ENCODE measurements around the gene ADGRG2. TPM values are rescaled to one million over a fixed set of nuclear protein-coding genes. Genes with fewer than 3 reads are reported as not detected.
A peak's percentile ranks its signal among the peaks of the same experiment; 100 is the strongest.

The ADGRG2 gene
- total and polyA plus RNA-seq, 5 donors, result 0.34 to 0.70 (median 0.59) TPM

- no peaks in the 10 kb centered on the region for H3K27me3 ChIP-seq (ENCODE audit: control insufficient read depth, insufficient read depth)
These were observed 357 bp upstream of the ADGRG2 start for GRCh38 chrX:19122641-19123009.

GRCh38 chrX:19121466-19121865, 802 bp downstream of the ADGRG2 start:
- DNase-seq, result no peak
- Histone ChIP-seq H3K4me1 (ENCODE audit: control insufficient read depth, insufficient read depth, low read length) (no peaks in the 10 kb centered on the region), H3K4me3 (ENCODE audit: low read length) (peak overlapping the region; percentile 68), H3K9me3 (ENCODE audit: control insufficient read depth, low read length) (no peaks in the 10 kb centered on the region), H3K27ac (ENCODE audit: low read length) (no peak overlapping the region), H3K27me3 (ENCODE audit: control insufficient read depth, insufficient read depth) (no peaks in the 10 kb centered on the region)
- intact Hi-C loops (cut with DNase I), result no loop called here
- no peak for ATAC-seq
- 5% methylated on average over 18 of the region's 18 CpGs for WGBS

More at GRCh38 chrX:19122641-19123009, 357 bp upstream of the ADGRG2 start:
- no peaks in the 10 kb centered on the region for H3K4me1 ChIP-seq (ENCODE audit: control insufficient read depth, insufficient read depth, low read length)
- H3K9me3 ChIP-seq (ENCODE audit: control insufficient read depth, low read length), result no peaks in the 10 kb centered on the region
- peak overlapping the region; percentile 68 for H3K4me3 ChIP-seq (ENCODE audit: low read length)
- WGBS, result 1% methylated on average over 35 of the region's 35 CpGs
- no peak for DNase-seq
- ATAC-seq, result no peak
- intact Hi-C loops (cut with DNase I), result no loop called here
- H3K27ac ChIP-seq (ENCODE audit: low read length), result no peak overlapping the region

GRCh38 chrX:19110642-19111041, 11.6 kb downstream of the ADGRG2 start:
- DNase-seq (no peak), ATAC-seq (no peak)
- intact Hi-C loops (cut with DNase I), result no loop called here
- WGBS, result 94% methylated on average over 2 of the region's 2 CpGs
- H3K27ac ChIP-seq (ENCODE audit: low read length), result no peak overlapping the region
- no peak overlapping the region for H3K4me3 ChIP-seq (ENCODE audit: low read length)
- H3K9me3 ChIP-seq (ENCODE audit: control insufficient read depth, low read length), result no peaks in the 10 kb centered on the region
- H3K4me1 ChIP-seq (ENCODE audit: control insufficient read depth, insufficient read depth, low read length), result no peaks in the 10 kb centered on the region
- no peaks in the 10 kb centered on the region for H3K27me3 ChIP-seq (ENCODE audit: control insufficient read depth, insufficient read depth)

GRCh38 chrX:19107035-19107434, 15.2 kb downstream of the ADGRG2 start:
- no peak for ATAC-seq
- intact Hi-C loops (cut with DNase I), result no loop called here

GRCh38 chrX:19100586-19100985, 21.7 kb downstream of the ADGRG2 start:
- Histone ChIP-seq H3K4me3 (ENCODE audit: low read length) (no peak overlapping the region), H3K4me1 (ENCODE audit: control insufficient read depth, insufficient read depth, low read length) (no peaks in the 10 kb centered on the region), H3K9me3 (ENCODE audit: control insufficient read depth, low read length) (no peaks in the 10 kb centered on the region), H3K27ac (ENCODE audit: low read length) (no peak overlapping the region), H3K27me3 (ENCODE audit: control insufficient read depth, insufficient read depth) (no peaks in the 10 kb centered on the region)
- DNase-seq (no peak), ATAC-seq (no peak)
- 77% methylated on average over 9 of the region's 9 CpGs for WGBS
- intact Hi-C loops (cut with DNase I), result no loop called here

More at GRCh38 chrX:19107035-19107434, 15.2 kb downstream of the ADGRG2 start:
- no peak overlapping the region for H3K27ac ChIP-seq (ENCODE audit: low read length)
- 31% methylated on average over 6 of the region's 6 CpGs for WGBS
- no peak for DNase-seq
- H3K4me3 ChIP-seq (ENCODE audit: low read length), result no peak overlapping the region
- H3K27me3 ChIP-seq (ENCODE audit: control insufficient read depth, insufficient read depth), result no peaks in the 10 kb centered on the region
- no peaks in the 10 kb centered on the region for H3K9me3 ChIP-seq (ENCODE audit: control insufficient read depth, low read length)
- H3K4me1 ChIP-seq (ENCODE audit: control insufficient read depth, insufficient read depth, low read length), result no peaks in the 10 kb centered on the region

GRCh38 chrX:19097553-19098283, 24.6 kb downstream of the ADGRG2 start:
- Histone ChIP-seq H3K4me3 (ENCODE audit: low read length) (no peak overlapping the region), H3K4me1 (ENCODE audit: control insufficient read depth, insufficient read depth, low read length) (no peaks in the 10 kb centered on the region), H3K27ac (ENCODE audit: low read length) (no peak overlapping the region), H3K9me3 (ENCODE audit: control insufficient read depth, low read length) (no peaks in the 10 kb centered on the region), H3K27me3 (ENCODE audit: control insufficient read depth, insufficient read depth) (no peaks in the 10 kb centered on the region)
- intact Hi-C loops (cut with DNase I), result no loop called here
- ATAC-seq (no peak), DNase-seq (no peak)
- WGBS, result 78% methylated on average over 12 of the region's 12 CpGs

GRCh38 chrX:19096586-19096985, 25.7 kb downstream of the ADGRG2 start:
- Histone ChIP-seq H3K4me1 (ENCODE audit: control insufficient read depth, insufficient read depth, low read length) (no peaks in the 10 kb centered on the region), H3K27me3 (ENCODE audit: control insufficient read depth, insufficient read depth) (no peaks in the 10 kb centered on the region), H3K27ac (ENCODE audit: low read length) (no peak overlapping the region), H3K9me3 (ENCODE audit: control insufficient read depth, low read length) (no peaks in the 10 kb centered on the region), H3K4me3 (ENCODE audit: low read length) (no peak overlapping the region)
- 74% methylated on average over 2 of the region's 2 CpGs for WGBS
- DNase-seq (no peak), ATAC-seq (no peak)
- intact Hi-C loops (cut with DNase I), result no loop called here

GRCh38 chrX:19094654-19095053, 27.6 kb downstream of the ADGRG2 start:
- no peaks in the 10 kb centered on the region for H3K27me3 ChIP-seq (ENCODE audit: control insufficient read depth, insufficient read depth)
- DNase-seq (peak; percentile 25 to 72 (median 69)), ATAC-seq (peak; percentile 74 to 76)
- no peak overlapping the region for H3K4me3 ChIP-seq (ENCODE audit: low read length)
- H3K9me3 ChIP-seq (ENCODE audit: control insufficient read depth, low read length), result no peaks in the 10 kb centered on the region
- WGBS, result 40% methylated on average over 12 of the region's 12 CpGs
- intact Hi-C loops (cut with DNase I), result no loop called here
- no peaks in the 10 kb centered on the region for H3K4me1 ChIP-seq (ENCODE audit: control insufficient read depth, insufficient read depth, low read length)
- H3K27ac ChIP-seq (ENCODE audit: low read length), result no peak overlapping the region

GRCh38 chrX:19091596-19091995, 30.7 kb downstream of the ADGRG2 start:
- no peaks in the 10 kb centered on the region for H3K27me3 ChIP-seq (ENCODE audit: control insufficient read depth, insufficient read depth)
- H3K4me1 ChIP-seq (ENCODE audit: control insufficient read depth, insufficient read depth, low read length), result no peaks in the 10 kb centered on the region
- no peak for ATAC-seq
- intact Hi-C loops (cut with DNase I), result no loop called here
- peaks cover 2% of the 10 kb centered on the region for H3K9me3 ChIP-seq (ENCODE audit: control insufficient read depth, low read length)
- no peak for DNase-seq
- WGBS, result 93% methylated on average over 6 of the region's 6 CpGs
- H3K4me3 ChIP-seq (ENCODE audit: low read length), result no peak overlapping the region
- no peak overlapping the region for H3K27ac ChIP-seq (ENCODE audit: low read length)

GRCh38 chrX:19089555-19090040, 32.7 kb downstream of the ADGRG2 start:
- no peaks in the 10 kb centered on the region for H3K27me3 ChIP-seq (ENCODE audit: control insufficient read depth, insufficient read depth)
- ATAC-seq (no peak), DNase-seq (no peak)
- no peak overlapping the region for H3K4me3 ChIP-seq (ENCODE audit: low read length)
- H3K27ac ChIP-seq (ENCODE audit: low read length), result no peak overlapping the region
- intact Hi-C loops (cut with DNase I), result no loop called here
- no peaks in the 10 kb centered on the region for H3K4me1 ChIP-seq (ENCODE audit: control insufficient read depth, insufficient read depth, low read length)
- 93% methylated on average over 2 of the region's 2 CpGs for WGBS
- peaks cover 2% of the 10 kb centered on the region for H3K9me3 ChIP-seq (ENCODE audit: control insufficient read depth, low read length)

GRCh38 chrX:19086102-19086772, 36.0 kb downstream of the ADGRG2 start:
- DNase-seq (peak in 2 of 3 donors; percentile 18 to 47), ATAC-seq (peak in 1 of 2 donors; percentile 23)
- no peaks in the 10 kb centered on the region for H3K27me3 ChIP-seq (ENCODE audit: control insufficient read depth, insufficient read depth)
- H3K9me3 ChIP-seq (ENCODE audit: control insufficient read depth, low read length), result peaks cover 2% of the 10 kb centered on the region
- no peak overlapping the region for H3K27ac ChIP-seq (ENCODE audit: low read length)
- WGBS, result 66% methylated on average over 8 of the region's 8 CpGs
- intact Hi-C loops (cut with DNase I), result no loop called here
- no peak overlapping the region for H3K4me3 ChIP-seq (ENCODE audit: low read length)
- H3K4me1 ChIP-seq (ENCODE audit: control insufficient read depth, insufficient read depth, low read length), result no peaks in the 10 kb centered on the region
